Measurements from ENCODE around the gene ATP8A1.

The ATP8A1 gene

DNA sequence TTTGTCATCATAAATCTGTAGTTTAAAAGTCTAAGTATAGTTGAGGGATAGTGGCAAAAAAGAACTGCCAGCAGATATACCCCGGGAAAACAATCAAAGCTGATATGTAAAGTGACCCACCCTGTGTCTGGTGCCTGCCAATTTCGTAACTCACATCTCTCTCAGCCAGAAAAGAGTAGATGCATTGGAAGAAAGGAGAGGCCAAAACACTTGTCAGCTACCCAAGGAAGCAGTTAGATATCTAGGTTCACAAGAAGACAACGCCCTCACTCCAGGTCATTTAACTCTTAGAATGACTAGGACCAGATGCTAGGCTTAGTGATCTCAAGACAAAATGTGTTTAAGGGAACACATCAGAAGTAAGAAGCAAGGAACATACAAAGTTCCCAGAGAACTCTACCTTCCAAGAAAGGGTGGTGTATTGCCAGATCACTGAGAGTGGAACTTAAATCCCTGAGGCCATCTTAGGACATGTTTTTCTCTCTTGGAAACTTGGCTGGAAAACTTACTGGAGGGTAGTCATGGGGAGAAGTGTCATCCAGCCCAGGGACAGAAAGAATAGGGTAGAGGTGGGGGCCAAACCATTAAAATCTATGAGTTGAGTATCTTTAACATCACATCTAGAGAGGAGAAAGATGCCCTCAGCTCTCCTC is 133.7 kb downstream of the ATP8A1 start:
- no peaks in the 10 kb centered on the region for H3K36me3 ChIP-seq (replicated peaks)
- no peaks in the 10 kb centered on the region for H3K27me3 ChIP-seq (replicated peaks)
- in situ Hi-C loops (cut with HindIII; ENCODE audit: low pct_ligation_motif_present, low sequenced_read_pairs), result no loop called here
- no peak overlapping the region for H3K4me3 ChIP-seq (ENCODE audit: low read depth, low read length)
- TF ChIP-seq CTCF (IDR thresholded peaks at IDR 0.05; ENCODE audit: low read depth, low read length, missing control alignments), result no peak
- no peak overlapping the region for H3K27ac ChIP-seq
- no peak for DNase-seq

DNA sequence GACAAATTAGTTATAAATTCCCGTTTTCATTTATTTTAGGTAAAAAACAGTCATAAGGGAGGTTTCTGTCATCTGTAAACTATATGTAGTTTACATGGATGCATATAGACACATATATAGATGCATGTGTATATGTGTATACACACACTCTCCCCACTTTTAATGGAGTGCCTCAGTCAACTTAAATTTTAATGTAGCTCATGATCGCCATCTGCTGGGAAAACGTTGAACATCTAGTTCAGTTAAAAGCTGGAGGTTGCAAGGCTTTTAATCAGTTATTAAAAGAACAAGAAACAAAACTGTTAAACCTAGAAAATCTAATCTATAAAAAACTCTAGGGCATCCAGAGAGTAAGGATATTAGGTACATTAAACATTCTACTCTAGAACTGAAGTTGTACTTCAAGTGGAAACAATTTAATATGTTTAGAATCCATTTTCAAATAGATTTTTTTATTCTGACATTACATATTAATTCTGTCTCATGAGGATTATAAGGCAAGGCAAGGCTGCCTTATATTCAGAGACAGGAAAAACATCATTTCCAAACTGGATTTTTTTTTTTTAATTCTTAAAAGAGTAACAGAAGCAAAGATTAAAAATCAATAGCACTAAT is 137.0 kb downstream of the ATP8A1 start:
- peak; percentile 52 for TF ChIP-seq CTCF (IDR thresholded peaks at IDR 0.05; ENCODE audit: low read depth, low read length, missing control alignments)
- Histone ChIP-seq H3K4me3 (ENCODE audit: low read depth, low read length) (no peak overlapping the region), H3K27ac (no peak overlapping the region), H3K27me3 (replicated peaks) (no peaks in the 10 kb centered on the region), H3K36me3 (replicated peaks) (no peaks in the 10 kb centered on the region)
- DNase-seq, result peak; percentile 47
- in situ Hi-C loops (cut with HindIII; ENCODE audit: low pct_ligation_motif_present, low sequenced_read_pairs), result no loop called here

GRCh38 chr4:42515156-42515884 is 141.6 kb downstream of the ATP8A1 start:
- TF ChIP-seq CTCF (IDR thresholded peaks at IDR 0.05; ENCODE audit: low read depth, low read length, missing control alignments), result no peak
- H3K4me3 ChIP-seq (ENCODE audit: low read depth, low read length), result no peak overlapping the region
- no peaks in the 10 kb centered on the region for H3K36me3 ChIP-seq (replicated peaks)
- no peak overlapping the region for H3K27ac ChIP-seq
- DNase-seq, result no peak
- in situ Hi-C loops (cut with HindIII; ENCODE audit: low pct_ligation_motif_present, low sequenced_read_pairs), result no loop called here
- no peaks in the 10 kb centered on the region for H3K27me3 ChIP-seq (replicated peaks)

DNA sequence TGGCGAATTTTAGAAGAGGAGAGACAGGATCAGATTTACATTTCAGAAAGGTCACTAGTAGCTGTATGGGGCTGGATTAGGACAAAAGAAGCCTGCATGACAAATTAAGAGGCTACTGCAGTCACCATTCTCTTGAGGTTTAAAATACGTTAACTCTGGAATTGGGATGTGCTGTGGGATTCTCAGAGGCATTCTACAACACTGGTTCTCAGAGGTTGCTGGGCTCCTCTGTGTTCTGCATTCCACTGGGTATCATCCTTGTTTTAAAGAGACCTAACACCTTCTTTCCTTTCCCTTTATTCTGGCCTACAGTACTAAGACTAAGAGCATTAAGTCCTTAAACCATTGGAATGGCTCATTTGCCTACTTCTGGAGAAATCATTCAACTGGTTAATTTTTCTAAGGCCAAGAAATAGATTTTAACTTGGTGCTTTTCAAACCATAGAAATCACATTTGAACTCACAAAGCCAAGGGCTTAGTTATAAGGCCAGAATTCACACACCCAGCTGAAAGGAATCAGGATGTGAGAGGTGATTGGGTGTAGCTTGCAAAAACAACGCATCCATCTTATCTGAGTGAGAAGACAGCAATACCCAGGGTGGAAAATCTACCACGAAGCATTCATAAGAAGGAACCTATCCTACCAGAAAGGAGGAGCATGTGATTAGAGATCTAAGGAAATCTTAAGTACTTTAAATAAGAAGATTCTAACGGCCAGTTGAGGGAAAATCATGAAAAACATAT is 143.0 kb downstream of the ATP8A1 start:
- Histone ChIP-seq H3K27ac (no peak overlapping the region), H3K4me3 (ENCODE audit: low read depth, low read length) (no peak overlapping the region), H3K36me3 (replicated peaks) (no peaks in the 10 kb centered on the region), H3K27me3 (replicated peaks) (no peaks in the 10 kb centered on the region)
- DNase-seq, result no peak
- in situ Hi-C loops (cut with HindIII; ENCODE audit: low pct_ligation_motif_present, low sequenced_read_pairs), result no loop called here
- TF ChIP-seq CTCF (IDR thresholded peaks at IDR 0.05; ENCODE audit: low read depth, low read length, missing control alignments), result no peak

DNA sequence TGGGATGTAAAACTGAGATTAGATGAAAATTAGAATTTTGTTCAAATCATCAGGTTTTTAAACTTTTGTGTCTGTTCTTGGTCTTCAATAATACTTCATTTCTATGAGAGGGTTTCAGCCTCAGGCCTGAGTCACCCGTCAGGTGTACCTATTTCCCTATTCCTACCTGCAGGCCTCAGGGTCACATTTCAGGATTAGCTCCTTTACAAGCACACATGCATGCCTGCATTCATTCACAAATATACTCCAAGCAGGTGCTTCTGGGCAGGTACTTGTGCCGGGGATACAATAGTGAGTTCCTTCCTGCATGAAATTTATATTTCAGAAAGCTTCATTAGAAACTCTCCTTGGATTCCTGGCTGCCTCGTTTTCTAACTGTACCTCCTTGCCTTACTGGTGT is 144.7 kb downstream of the ATP8A1 start:
- DNase-seq, result no peak
- no peak overlapping the region for H3K4me3 ChIP-seq (ENCODE audit: low read depth, low read length)
- in situ Hi-C loops (cut with HindIII; ENCODE audit: low pct_ligation_motif_present, low sequenced_read_pairs), result no loop called here
- no peak overlapping the region for H3K27ac ChIP-seq
- no peak for TF ChIP-seq CTCF (IDR thresholded peaks at IDR 0.05; ENCODE audit: low read depth, low read length, missing control alignments)
- H3K27me3 ChIP-seq (replicated peaks), result no peaks in the 10 kb centered on the region
- no peaks in the 10 kb centered on the region for H3K36me3 ChIP-seq (replicated peaks)
